ENCODE measurements around the gene ENO4. TPM values are rescaled to one million over a fixed set of nuclear protein-coding genes. Genes with fewer than 3 reads are reported as not detected.

The ENO4 gene
- total RNA-seq, 2 donors from 2014 or later: 0.34 TPM; not detected in 1

- intact Hi-C loops (cut with DNase I): no loop called here
- DNase-seq: no peak
- ATAC-seq: no peak
Measured at GRCh38 chr10:116892907-116893685, 43.8 kb downstream of the ENO4 start.

GRCh38 chr10:116893686-116894037 lies 44.4 kb downstream of the ENO4 start:
- intact Hi-C loops (cut with DNase I): no loop called here
- ATAC-seq: no peak
- no peak for DNase-seq

- intact Hi-C loops (cut with DNase I): no loop called here
Measured at GRCh38 chr10:116899626-116900025, 50.3 kb downstream of the ENO4 start.

GRCh38 chr10:116905845-116906210 lies 56.5 kb downstream of the ENO4 start:
- intact Hi-C loops (cut with DNase I): no loop called here
- DNase-seq (no peak), ATAC-seq (no peak)

More at GRCh38 chr10:116899626-116900025, 50.3 kb downstream of the ENO4 start:
- DNase-seq (no peak), ATAC-seq (no peak)

- intact Hi-C loops (cut with DNase I): no loop called here
- DNase-seq (no peak), ATAC-seq (no peak)
Measured at GRCh38 chr10:116907245-116907987, 58.1 kb downstream of the ENO4 start.

- DNase-seq (no peak), ATAC-seq (no peak)
- intact Hi-C loops (cut with DNase I): no loop called here
Measured at GRCh38 chr10:116909307-116909706, 60.0 kb downstream of the ENO4 start.

- intact Hi-C loops (cut with DNase I): no loop called here
- DNase-seq (no peak), ATAC-seq (peak in 1 of 2 donors; percentile 65)
Measured at GRCh38 chr10:116910910-116911309, 61.6 kb downstream of the ENO4 start.

- DNase-seq (no peak), ATAC-seq (no peak)
- intact Hi-C loops (cut with DNase I): no loop called here
Measured at GRCh38 chr10:116912162-116912561, 62.9 kb downstream of the ENO4 start.

GRCh38 chr10:116913695-116914094 lies 64.4 kb downstream of the ENO4 start:
- peak; percentile 85 to 87 for ATAC-seq
- peak; percentile 23 for DNase-seq
- intact Hi-C loops (cut with DNase I): no loop called here

- intact Hi-C loops (cut with DNase I): no loop called here
- no peak for ATAC-seq
- DNase-seq: no peak
Measured at GRCh38 chr10:116915340-116915739, 66.0 kb downstream of the ENO4 start.

- DNase-seq (no peak), ATAC-seq (no peak)
- intact Hi-C loops (cut with DNase I): no loop called here
Measured at GRCh38 chr10:116917481-116917880, 68.2 kb downstream of the ENO4 start.

GRCh38 chr10:116918583-116918982 lies 69.3 kb downstream of the ENO4 start:
- DNase-seq (no peak), ATAC-seq (no peak)
- intact Hi-C loops (cut with DNase I): no loop called here

- intact Hi-C loops (cut with DNase I): no loop called here
- no peak for ATAC-seq
- no peak for DNase-seq
Measured at GRCh38 chr10:116919164-116919563, 69.9 kb downstream of the ENO4 start.

- DNase-seq: no peak
- intact Hi-C loops (cut with DNase I): no loop called here
- peak in 1 of 2 donors; percentile 34 for ATAC-seq
Measured at GRCh38 chr10:116919706-116920105, 70.4 kb downstream of the ENO4 start.

- DNase-seq: no peak
- ATAC-seq: no peak
- intact Hi-C loops (cut with DNase I): no loop called here
Measured at GRCh38 chr10:116925056-116925455, 75.8 kb downstream of the ENO4 start.

GRCh38 chr10:116926426-116926825 lies 77.1 kb downstream of the ENO4 start:
- intact Hi-C loops (cut with DNase I): no loop called here
- DNase-seq: no peak
- ATAC-seq: no peak

GRCh38 chr10:116931806-116932205 lies 82.5 kb downstream of the ENO4 start:
- intact Hi-C loops (cut with DNase I): no loop called here
- no peak for ATAC-seq
- no peak for DNase-seq
